ENCODE results near the gene EPHB1. TPM values are rescaled to one million over a fixed set of nuclear protein-coding genes. Genes with fewer than 3 reads are reported as not detected.

Gene EPHB1
- total RNA-seq, 1 experiment from 2014 or later: 7.0 TPM

DNA sequence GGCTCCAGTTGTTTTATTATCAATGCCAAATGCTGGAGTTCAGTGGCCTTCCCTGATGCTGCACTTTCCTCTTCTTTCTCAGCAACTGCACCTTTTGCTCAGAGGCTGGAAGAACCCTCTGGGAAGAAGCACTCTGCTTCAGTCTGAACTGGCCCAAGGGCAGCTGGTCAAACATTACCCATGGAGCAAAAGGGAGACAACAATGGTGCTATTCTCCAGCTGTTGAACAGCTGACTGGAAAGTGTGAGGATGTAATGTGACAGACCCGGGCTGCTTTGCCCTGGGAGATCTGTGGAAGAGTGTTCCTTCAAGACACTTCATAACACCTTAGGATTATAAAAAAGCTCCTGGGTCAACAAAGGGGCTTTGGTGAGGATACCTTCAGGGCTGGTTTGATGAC lies 84.9 kb downstream of the EPHB1 start:
- Mint-ChIP-seq H3K4me3 (no peak overlapping the region), H3K9me3 (no peaks in the 10 kb centered on the region), H3K4me1 (peaks cover 6% of the 10 kb centered on the region; the same call in 1 of the 2 replicates), H3K27ac (no peak overlapping the region), H3K27me3 (ENCODE audit: low read depth) (peaks cover 9% of the 10 kb centered on the region), H3K36me3 (no peaks in the 10 kb centered on the region)
- ChIA-PET CTCF (no interaction called here), POLR2A (no interaction called here)
- no peak for DNase-seq (ENCODE audit: low spot score)
- no peak for ATAC-seq
- TF ChIP-seq EMX1 (CRISPR knock-in tag; IDR thresholded peaks at IDR 0.05) (no peak), RORB (CRISPR knock-in tag; IDR thresholded peaks at IDR 0.05) (no peak), ZBTB21 (CRISPR knock-in tag; IDR thresholded peaks at IDR 0.05; ENCODE audit: borderline replicate concordance) (no peak), ZNF263 (CRISPR knock-in tag; IDR thresholded peaks at IDR 0.05; ENCODE audit: low read depth) (no peak), ZNF232 (CRISPR knock-in tag; IDR thresholded peaks at IDR 0.05) (no peak), MYBL2 (CRISPR knock-in tag; IDR thresholded peaks at IDR 0.05) (no peak), ELF4 (CRISPR knock-in tag; IDR thresholded peaks at IDR 0.05; ENCODE audit: low read depth) (no peak)
- TF ChIP-seq, protein P1, sequence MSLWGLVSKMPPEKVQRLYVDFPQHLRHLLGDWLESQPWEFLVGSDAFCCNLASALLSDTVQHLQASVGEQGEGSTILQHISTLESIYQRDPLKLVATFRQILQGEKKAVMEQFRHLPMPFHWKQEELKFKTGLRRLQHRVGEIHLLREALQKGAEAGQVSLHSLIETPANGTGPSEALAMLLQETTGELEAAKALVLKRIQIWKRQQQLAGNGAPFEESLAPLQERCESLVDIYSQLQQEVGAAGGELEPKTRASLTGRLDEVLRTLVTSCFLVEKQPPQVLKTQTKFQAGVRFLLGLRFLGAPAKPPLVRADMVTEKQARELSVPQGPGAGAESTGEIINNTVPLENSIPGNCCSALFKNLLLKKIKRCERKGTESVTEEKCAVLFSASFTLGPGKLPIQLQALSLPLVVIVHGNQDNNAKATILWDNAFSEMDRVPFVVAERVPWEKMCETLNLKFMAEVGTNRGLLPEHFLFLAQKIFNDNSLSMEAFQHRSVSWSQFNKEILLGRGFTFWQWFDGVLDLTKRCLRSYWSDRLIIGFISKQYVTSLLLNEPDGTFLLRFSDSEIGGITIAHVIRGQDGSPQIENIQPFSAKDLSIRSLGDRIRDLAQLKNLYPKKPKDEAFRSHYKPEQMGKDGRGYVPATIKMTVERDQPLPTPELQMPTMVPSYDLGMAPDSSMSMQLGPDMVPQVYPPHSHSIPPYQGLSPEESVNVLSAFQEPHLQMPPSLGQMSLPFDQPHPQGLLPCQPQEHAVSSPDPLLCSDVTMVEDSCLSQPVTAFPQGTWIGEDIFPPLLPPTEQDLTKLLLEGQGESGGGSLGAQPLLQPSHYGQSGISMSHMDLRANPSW (CRISPR knock-in tag; conservative IDR thresholded peaks at IDR 0.05; ENCODE audit: low read depth): no peak
- TF ChIP-seq, protein P2, sequence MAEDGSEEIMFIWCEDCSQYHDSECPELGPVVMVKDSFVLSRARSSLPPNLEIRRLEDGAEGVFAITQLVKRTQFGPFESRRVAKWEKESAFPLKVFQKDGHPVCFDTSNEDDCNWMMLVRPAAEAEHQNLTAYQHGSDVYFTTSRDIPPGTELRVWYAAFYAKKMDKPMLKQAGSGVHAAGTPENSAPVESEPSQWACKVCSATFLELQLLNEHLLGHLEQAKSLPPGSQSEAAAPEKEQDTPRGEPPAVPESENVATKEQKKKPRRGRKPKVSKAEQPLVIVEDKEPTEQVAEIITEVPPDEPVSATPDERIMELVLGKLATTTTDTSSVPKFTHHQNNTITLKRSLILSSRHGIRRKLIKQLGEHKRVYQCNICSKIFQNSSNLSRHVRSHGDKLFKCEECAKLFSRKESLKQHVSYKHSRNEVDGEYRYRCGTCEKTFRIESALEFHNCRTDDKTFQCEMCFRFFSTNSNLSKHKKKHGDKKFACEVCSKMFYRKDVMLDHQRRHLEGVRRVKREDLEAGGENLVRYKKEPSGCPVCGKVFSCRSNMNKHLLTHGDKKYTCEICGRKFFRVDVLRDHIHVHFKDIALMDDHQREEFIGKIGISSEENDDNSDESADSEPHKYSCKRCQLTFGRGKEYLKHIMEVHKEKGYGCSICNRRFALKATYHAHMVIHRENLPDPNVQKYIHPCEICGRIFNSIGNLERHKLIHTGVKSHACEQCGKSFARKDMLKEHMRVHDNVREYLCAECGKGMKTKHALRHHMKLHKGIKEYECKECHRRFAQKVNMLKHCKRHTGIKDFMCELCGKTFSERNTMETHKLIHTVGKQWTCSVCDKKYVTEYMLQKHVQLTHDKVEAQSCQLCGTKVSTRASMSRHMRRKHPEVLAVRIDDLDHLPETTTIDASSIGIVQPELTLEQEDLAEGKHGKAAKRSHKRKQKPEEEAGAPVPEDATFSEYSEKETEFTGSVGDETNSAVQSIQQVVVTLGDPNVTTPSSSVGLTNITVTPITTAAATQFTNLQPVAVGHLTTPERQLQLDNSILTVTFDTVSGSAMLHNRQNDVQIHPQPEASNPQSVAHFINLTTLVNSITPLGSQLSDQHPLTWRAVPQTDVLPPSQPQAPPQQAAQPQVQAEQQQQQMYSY (CRISPR knock-in tag; IDR thresholded peaks at IDR 0.05): no peak

DNA sequence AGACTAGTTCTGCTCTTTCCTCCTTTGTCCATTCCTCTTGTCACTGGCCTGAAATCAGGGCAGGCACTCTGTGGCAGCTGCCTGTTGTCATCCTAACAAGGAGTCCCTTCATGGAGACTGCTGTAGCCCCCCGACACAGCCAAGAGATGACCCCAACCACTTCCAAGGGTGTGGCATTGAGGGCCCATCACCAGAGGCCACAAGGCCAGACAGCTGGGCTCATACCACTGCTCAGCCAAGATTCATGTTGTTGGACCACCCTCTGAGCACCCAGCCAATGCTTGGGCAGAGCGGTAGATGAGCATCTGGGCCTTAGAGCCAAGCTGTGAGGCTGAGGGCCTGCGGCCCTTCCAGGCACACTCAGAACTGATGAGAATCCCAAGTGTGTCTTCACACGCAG lies 85.4 kb downstream of the EPHB1 start:
- ATAC-seq (no peak), DNase-seq (ENCODE audit: low spot score) (no peak)
- TF ChIP-seq NFYB (CRISPR knock-in tag; conservative IDR thresholded peaks at IDR 0.05; ENCODE audit: low read depth): no peak
- TF ChIP-seq RELA (CRISPR knock-in tag; IDR thresholded peaks at IDR 0.05; ENCODE audit: borderline replicate concordance): no peak
- no peak for TF ChIP-seq ZBTB21 (CRISPR knock-in tag; IDR thresholded peaks at IDR 0.05; ENCODE audit: borderline replicate concordance)
- no peak for TF ChIP-seq ZNF396 (CRISPR knock-in tag; IDR thresholded peaks at IDR 0.05; ENCODE audit: borderline replicate concordance)
- TF ChIP-seq ZNF219 (CRISPR knock-in tag; IDR thresholded peaks at IDR 0.05; ENCODE audit: borderline replicate concordance): no peak
- TF ChIP-seq MYBL2 (CRISPR knock-in tag; IDR thresholded peaks at IDR 0.05): no peak
- TF ChIP-seq, protein P3, sequence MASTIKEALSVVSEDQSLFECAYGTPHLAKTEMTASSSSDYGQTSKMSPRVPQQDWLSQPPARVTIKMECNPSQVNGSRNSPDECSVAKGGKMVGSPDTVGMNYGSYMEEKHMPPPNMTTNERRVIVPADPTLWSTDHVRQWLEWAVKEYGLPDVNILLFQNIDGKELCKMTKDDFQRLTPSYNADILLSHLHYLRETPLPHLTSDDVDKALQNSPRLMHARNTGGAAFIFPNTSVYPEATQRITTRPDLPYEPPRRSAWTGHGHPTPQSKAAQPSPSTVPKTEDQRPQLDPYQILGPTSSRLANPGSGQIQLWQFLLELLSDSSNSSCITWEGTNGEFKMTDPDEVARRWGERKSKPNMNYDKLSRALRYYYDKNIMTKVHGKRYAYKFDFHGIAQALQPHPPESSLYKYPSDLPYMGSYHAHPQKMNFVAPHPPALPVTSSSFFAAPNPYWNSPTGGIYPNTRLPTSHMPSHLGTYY (CRISPR knock-in tag; IDR thresholded peaks at IDR 0.05): no peak
- no peak for TF ChIP-seq FOXK1 (CRISPR knock-in tag; IDR thresholded peaks at IDR 0.05)
- TF ChIP-seq NR2C2 (CRISPR knock-in tag; IDR thresholded peaks at IDR 0.05): no peak
- CTCF ChIA-PET: interaction anchor here (1.8 kb wide), 1 partner anchor 86 kb away, joined by 8 read pairs; the partner anchor contains the start of gene EPHB1
- Mint-ChIP-seq H3K4me3 (no peak overlapping the region), H3K4me1 (peaks cover 6% of the 10 kb centered on the region; the same call in 1 of the 2 replicates), H3K36me3 (no peaks in the 10 kb centered on the region), H3K27me3 (ENCODE audit: low read depth) (peaks cover 11% of the 10 kb centered on the region), H3K27ac (no peak overlapping the region), H3K9me3 (no peaks in the 10 kb centered on the region)
- POLR2A ChIA-PET: no interaction called here

DNA sequence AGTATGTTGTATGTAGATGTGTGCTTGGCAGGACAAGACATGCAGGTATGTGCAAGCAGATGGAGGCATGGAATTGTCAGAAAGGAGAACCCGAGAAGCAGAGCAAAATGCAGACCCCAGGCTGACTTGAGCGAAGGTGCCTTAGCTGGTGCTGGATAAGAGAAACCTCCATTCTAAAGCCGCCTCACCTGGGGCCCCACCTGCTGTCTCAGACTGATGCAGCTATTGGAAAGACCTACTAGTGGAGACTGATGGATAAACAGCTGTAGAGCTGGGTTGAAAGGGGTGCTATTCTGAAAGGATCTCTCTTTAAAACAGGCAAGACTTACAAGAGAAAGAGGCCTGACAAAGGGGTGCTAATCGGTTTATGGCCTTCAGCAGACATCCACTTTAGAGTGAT lies 86.2 kb downstream of the EPHB1 start:
- ATAC-seq (peak; percentile 54), DNase-seq (ENCODE audit: low spot score) (no peak)
- peaks cover 17% of the 10 kb centered on the region for H3K27me3 Mint-ChIP-seq (ENCODE audit: low read depth)
- no peak overlapping the region for H3K27ac Mint-ChIP-seq
- no peaks in the 10 kb centered on the region for H3K9me3 Mint-ChIP-seq
- no peak overlapping the region for H3K4me3 Mint-ChIP-seq
- no peaks in the 10 kb centered on the region for H3K36me3 Mint-ChIP-seq
- POLR2A ChIA-PET: no interaction called here
- peaks cover 13% of the 10 kb centered on the region for H3K4me1 Mint-ChIP-seq
- CTCF ChIA-PET: interaction anchor here (1.8 kb wide), 1 partner anchor 86 kb away, joined by 8 read pairs; the partner anchor contains the start of gene EPHB1
- TF ChIP-seq FOXP1 (CRISPR knock-in tag; IDR thresholded peaks at IDR 0.05; ENCODE audit: borderline replicate concordance): no peak
- TF ChIP-seq, protein P4, sequence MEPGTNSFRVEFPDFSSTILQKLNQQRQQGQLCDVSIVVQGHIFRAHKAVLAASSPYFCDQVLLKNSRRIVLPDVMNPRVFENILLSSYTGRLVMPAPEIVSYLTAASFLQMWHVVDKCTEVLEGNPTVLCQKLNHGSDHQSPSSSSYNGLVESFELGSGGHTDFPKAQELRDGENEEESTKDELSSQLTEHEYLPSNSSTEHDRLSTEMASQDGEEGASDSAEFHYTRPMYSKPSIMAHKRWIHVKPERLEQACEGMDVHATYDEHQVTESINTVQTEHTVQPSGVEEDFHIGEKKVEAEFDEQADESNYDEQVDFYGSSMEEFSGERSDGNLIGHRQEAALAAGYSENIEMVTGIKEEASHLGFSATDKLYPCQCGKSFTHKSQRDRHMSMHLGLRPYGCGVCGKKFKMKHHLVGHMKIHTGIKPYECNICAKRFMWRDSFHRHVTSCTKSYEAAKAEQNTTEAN (CRISPR knock-in tag; IDR thresholded peaks at IDR 0.05): no peak
- no peak for TF ChIP-seq ZNF219 (CRISPR knock-in tag; IDR thresholded peaks at IDR 0.05; ENCODE audit: borderline replicate concordance)
- no peak for TF ChIP-seq HMGA2 (CRISPR knock-in tag; IDR thresholded peaks at IDR 0.05)
- TF ChIP-seq, protein P5, sequence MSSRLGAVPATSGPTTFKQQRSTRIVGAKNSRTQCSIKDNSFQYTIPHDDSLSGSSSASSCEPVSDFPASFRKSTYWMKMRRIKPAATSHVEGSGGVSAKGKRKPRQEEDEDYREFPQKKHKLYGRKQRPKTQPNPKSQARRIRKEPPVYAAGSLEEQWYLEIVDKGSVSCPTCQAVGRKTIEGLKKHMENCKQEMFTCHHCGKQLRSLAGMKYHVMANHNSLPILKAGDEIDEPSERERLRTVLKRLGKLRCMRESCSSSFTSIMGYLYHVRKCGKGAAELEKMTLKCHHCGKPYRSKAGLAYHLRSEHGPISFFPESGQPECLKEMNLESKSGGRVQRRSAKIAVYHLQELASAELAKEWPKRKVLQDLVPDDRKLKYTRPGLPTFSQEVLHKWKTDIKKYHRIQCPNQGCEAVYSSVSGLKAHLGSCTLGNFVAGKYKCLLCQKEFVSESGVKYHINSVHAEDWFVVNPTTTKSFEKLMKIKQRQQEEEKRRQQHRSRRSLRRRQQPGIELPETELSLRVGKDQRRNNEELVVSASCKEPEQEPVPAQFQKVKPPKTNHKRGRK (CRISPR knock-in tag; IDR thresholded peaks at IDR 0.05; ENCODE audit: borderline replicate concordance): no peak
- TF ChIP-seq KAT7 (CRISPR knock-in tag; IDR thresholded peaks at IDR 0.05; ENCODE audit: borderline replicate concordance): no peak
- no peak for TF ChIP-seq ESRRA (CRISPR knock-in tag; IDR thresholded peaks at IDR 0.05; ENCODE audit: borderline replicate concordance)
